Upper lobe of right lung (tissue), 1 donor: ENCODE results near the gene GMPPB. TPM values are rescaled to one million over a fixed set of nuclear protein-coding genes. Genes with fewer than 3 reads are reported as not detected.

ENCODE experiments used
- ATAC-seq: fragments of 200-7000 bp; cut with Tn5 transposase; one replicate; pipeline ENCODE4 v1.9.1; 2020; ENCODE audit warnings: mild to moderate bottlenecking, moderate library complexity
- DNase-seq: peaks from one replicate; pipeline ENCODE4 v3.0.0-alpha.2; 2020
- H3K27ac ChIP-seq: fragments of 200-600 bp; one replicate; pipeline ENCODE4 v1.8.0; 2022
- H3K27me3 ChIP-seq: fragments of 200-600 bp; one replicate; pipeline ENCODE4 v1.8.0; 2022; ENCODE audit warnings: mild to moderate bottlenecking
- H3K36me3 ChIP-seq: fragments of 200-600 bp; one replicate; pipeline ENCODE4 v1.8.0; 2022
- H3K4me1 ChIP-seq: fragments of 200-600 bp; one replicate; pipeline ENCODE4 v1.8.0; 2022
- H3K4me3 ChIP-seq: fragments of 200-600 bp; one replicate; pipeline ENCODE4 v1.8.0; 2022; ENCODE audit warnings: mild to moderate bottlenecking
- H3K9me3 ChIP-seq: fragments of 200-600 bp; one replicate; pipeline ENCODE4 v1.8.0; 2022
- CTCF ChIP-seq: fragments of 200-600 bp; IDR thresholded peaks from one replicate; pipeline ENCODE4 v1.8.0; 2022; ENCODE audit warnings: antibody characterized with exemption
- intact Hi-C: fragments of 100-400 bp; cut with DNase I; formaldehyde crosslinking; loops from one replicate; pipeline ENCODE4 v1.11.0; 2022
- total RNA-seq: library from RNA; stranded (reverse); fragmentation: NEBNext Ultra II Directional; extraction: Animal tissue kit (Norgen Biotek cat#: 25700); gene quantifications from one replicate; pipeline ENCODE4 v1.2.1, GENCODE V29; 2021
- donor health status: DM: no; HTN: yes; CAD: no; lungs with severe emphysema.

GMPPB gene
- total RNA-seq, 1 donor from 2014 or later = 34.8 TPM

GRCh38 chr3:49673715-49674496 is 49.8 kb downstream of the GMPPB start, which contains the start of gene APEH:
Gene APEH (plus strand): TSS chr3:49674351. CDS start chr3:49674402, 51 bp downstream.
- Histone ChIP-seq H3K9me3 (no peaks in the 10 kb centered on the region), H3K4me3 (peak within 1 kb of the TSS; percentile 90), H3K27me3 (no peaks in the 10 kb centered on the region), H3K4me1 (peaks cover 12% of the 10 kb centered on the region), H3K36me3 (peaks cover 30% of the 10 kb centered on the region), H3K27ac (peak within 1 kb of the TSS; percentile 93)
- TF ChIP-seq CTCF = peak; percentile 5
- ATAC-seq = peak; percentile 93
- peak; percentile 99 for DNase-seq
- intact Hi-C loops = no loop called here

DNA sequence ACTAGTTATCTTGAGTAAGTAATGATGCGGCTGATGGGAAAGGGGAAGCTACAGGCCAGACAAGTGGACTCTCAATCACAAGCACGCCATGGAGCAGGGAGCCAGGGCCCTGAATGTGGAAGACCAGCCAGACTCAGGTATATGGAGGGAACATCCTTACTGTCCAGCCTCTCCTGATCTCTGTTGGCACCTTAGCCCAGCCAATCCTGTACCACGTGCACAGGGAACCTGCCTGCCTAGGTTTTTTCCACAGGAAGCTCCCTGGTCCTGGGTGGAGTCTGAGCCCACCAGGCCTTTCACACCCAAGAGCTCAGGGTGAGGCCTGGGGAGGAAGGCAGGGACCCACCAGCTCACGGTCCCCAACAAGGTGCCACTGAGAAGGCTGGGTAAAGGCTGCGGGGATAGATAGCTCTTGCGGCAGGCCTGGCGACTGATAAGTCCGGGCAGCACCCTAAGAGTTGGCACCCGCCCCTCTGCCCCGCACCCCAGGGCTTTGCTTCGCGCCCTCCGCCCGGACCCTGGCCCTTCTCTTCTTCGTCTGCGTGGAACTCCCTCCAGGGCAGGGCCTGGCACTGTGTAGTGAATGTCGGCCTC is 50.5 kb downstream of the GMPPB start:
- ATAC-seq (no peak), DNase-seq (no peak)
- no peaks in the 10 kb centered on the region for H3K27me3 ChIP-seq
- H3K9me3 ChIP-seq = no peaks in the 10 kb centered on the region
- H3K4me1 ChIP-seq = peaks cover 12% of the 10 kb centered on the region
- intact Hi-C loops = no loop called here
- H3K27ac ChIP-seq = peak overlapping the region; percentile 93
- H3K36me3 ChIP-seq = peaks cover 23% of the 10 kb centered on the region
- no peak for TF ChIP-seq CTCF
- peak overlapping the region; percentile 90 for H3K4me3 ChIP-seq

- peak; percentile 84 for DNase-seq
- no peaks in the 10 kb centered on the region for H3K9me3 ChIP-seq
- intact Hi-C loops = no loop called here
- H3K27ac ChIP-seq = no peak overlapping the region
- H3K4me3 ChIP-seq = no peak overlapping the region
- peak; percentile 73 for TF ChIP-seq CTCF
- H3K36me3 ChIP-seq = peaks cover 6% of the 10 kb centered on the region
- peaks cover 12% of the 10 kb centered on the region for H3K4me1 ChIP-seq
- no peaks in the 10 kb centered on the region for H3K27me3 ChIP-seq
- peak; percentile 36 for ATAC-seq
Measured at GRCh38 chr3:49671291-49672288, 52.2 kb downstream of the GMPPB start.

DNA sequence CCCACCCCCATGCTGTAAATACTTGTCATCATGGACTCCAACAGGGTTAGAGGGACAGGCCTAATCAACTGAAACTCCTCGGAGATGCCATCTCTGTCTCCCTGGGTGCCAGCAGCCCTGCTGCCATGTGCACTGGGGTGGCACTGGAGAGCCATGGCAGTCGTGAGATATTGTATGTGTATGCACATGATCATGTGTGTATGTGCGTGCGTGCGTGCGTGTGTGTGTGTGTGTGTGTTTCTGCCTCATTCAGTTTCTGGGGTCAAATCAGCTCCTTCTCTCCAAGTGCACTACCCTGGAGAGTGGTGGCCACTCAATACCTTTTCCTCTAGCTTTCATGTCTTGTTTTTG is 52.8 kb downstream of the GMPPB start:
- no peak for ATAC-seq

More for the DNA sequence above, 52.8 kb downstream of the GMPPB start:
- no peak overlapping the region for H3K4me3 ChIP-seq
- no peaks in the 10 kb centered on the region for H3K36me3 ChIP-seq
- TF ChIP-seq CTCF = no peak
- intact Hi-C loops = no loop called here
- no peak overlapping the region for H3K27ac ChIP-seq
- peaks cover 12% of the 10 kb centered on the region for H3K4me1 ChIP-seq
- no peaks in the 10 kb centered on the region for H3K27me3 ChIP-seq
- H3K9me3 ChIP-seq = no peaks in the 10 kb centered on the region
- DNase-seq = no peak

Other genes with a start within 250 kb of the GMPPB start
- 0.43 TPM for gene BSN, start 169.5 kb downstream of the GMPPB start, total RNA-seq
- gene APEH, start 49.6 kb downstream of the GMPPB start, total RNA-seq = 88.5 TPM
- 23.7 TPM for gene MST1, start 34.5 kb downstream of the GMPPB start, total RNA-seq
- 41.4 TPM for gene RNF123, start 34.4 kb downstream of the GMPPB start, total RNA-seq
- gene AMIGO3, start 4.3 kb downstream of the GMPPB start, total RNA-seq = 0.26 TPM
- 39.5 TPM for gene IP6K1, start 62.6 kb upstream of the GMPPB start, total RNA-seq
- not detected for gene CDHR4, start 75.9 kb upstream of the GMPPB start, total RNA-seq
- 6.6 TPM for gene INKA1, start 79.3 kb upstream of the GMPPB start, total RNA-seq
- 110 TPM for gene UBA7, start 90.0 kb upstream of the GMPPB start, total RNA-seq
- gene TRAIP, start 132.6 kb upstream of the GMPPB start, total RNA-seq = 1.5 TPM
- gene CAMKV, start 146.0 kb upstream of the GMPPB start, total RNA-seq = not detected
- gene MST1R, start 179.9 kb upstream of the GMPPB start, total RNA-seq = 46.2 TPM
- gene MON1A, start 205.9 kb upstream of the GMPPB start, total RNA-seq = 10.2 TPM
- 110 TPM for gene RBM6, start 216.2 kb upstream of the GMPPB start, total RNA-seq